ENCODE results near the gene SLC6A3.
"Not testable (repeated sequence)": the region's sequence is repeated elsewhere in the genome, so short reads cannot be mapped to it uniquely, and the experiment has no call there.

SLC6A3 gene

GRCh38 chr5:1371972-1372342 is 73.3 kb downstream of the SLC6A3 start:
- DNase-seq (ENCODE audit: low read depth in 2 of 2), result not testable (repeated sequence)

- no peak for DNase-seq (ENCODE audit: low read depth in 2 of 2)
Observed at GRCh38 chr5:1371218-1371971, 73.8 kb downstream of the SLC6A3 start.

- DNase-seq (ENCODE audit: low read depth in 2 of 2), result no peak
Observed at GRCh38 chr5:1370006-1370405, 75.2 kb downstream of the SLC6A3 start.

- DNase-seq (ENCODE audit: low read depth in 2 of 2), result no peak
Observed at GRCh38 chr5:1368756-1369155, 76.5 kb downstream of the SLC6A3 start.

- DNase-seq (ENCODE audit: low read depth in 2 of 2), result no peak
Observed at GRCh38 chr5:1368236-1368635, 77.0 kb downstream of the SLC6A3 start.

GRCh38 chr5:1367149-1367548 is 78.1 kb downstream of the SLC6A3 start:
- no peak for DNase-seq (ENCODE audit: low read depth in 2 of 2)

GRCh38 chr5:1366514-1366913 is 78.7 kb downstream of the SLC6A3 start:
- DNase-seq (ENCODE audit: low read depth in 2 of 2), result no peak

- no peak for DNase-seq (ENCODE audit: low read depth in 2 of 2)
Observed at GRCh38 chr5:1364211-1364610, 81.0 kb downstream of the SLC6A3 start.

- no peak for DNase-seq (ENCODE audit: low read depth in 2 of 2)
Observed at GRCh38 chr5:1363581-1363980, 81.7 kb downstream of the SLC6A3 start.

GRCh38 chr5:1363160-1363559 is 82.1 kb downstream of the SLC6A3 start:
- DNase-seq (ENCODE audit: low read depth in 2 of 2), result no peak

- DNase-seq (ENCODE audit: low read depth in 2 of 2), result no peak
Observed at GRCh38 chr5:1362242-1363015, 82.8 kb downstream of the SLC6A3 start.

GRCh38 chr5:1360861-1361260 is 84.4 kb downstream of the SLC6A3 start:
- DNase-seq (ENCODE audit: low read depth in 2 of 2), result no peak

GRCh38 chr5:1360367-1360766 is 84.9 kb downstream of the SLC6A3 start:
- DNase-seq (ENCODE audit: low read depth in 2 of 2), result not testable (repeated sequence)

GRCh38 chr5:1359713-1360112 is 85.5 kb downstream of the SLC6A3 start:
- no peak for DNase-seq (ENCODE audit: low read depth in 2 of 2)

- DNase-seq (ENCODE audit: low read depth in 2 of 2), result no peak
Observed at GRCh38 chr5:1359031-1359645, 86.1 kb downstream of the SLC6A3 start.

GRCh38 chr5:1358726-1359025 is 86.6 kb downstream of the SLC6A3 start:
- DNase-seq (ENCODE audit: low read depth in 2 of 2), result no peak

GRCh38 chr5:1357946-1358725 is 87.1 kb downstream of the SLC6A3 start:
- DNase-seq (ENCODE audit: low read depth in 2 of 2), result no peak

- DNase-seq (ENCODE audit: low read depth in 2 of 2), result no peak
Observed at GRCh38 chr5:1356873-1357787, 88.1 kb downstream of the SLC6A3 start.

GRCh38 chr5:1354576-1354975 is 90.7 kb downstream of the SLC6A3 start:
- DNase-seq (ENCODE audit: low read depth in 2 of 2), result no peak

- DNase-seq (ENCODE audit: low read depth in 2 of 2), result no peak
Observed at GRCh38 chr5:1352231-1353219, 92.7 kb downstream of the SLC6A3 start.
